ENCODE measurements around the gene PHACTR2.

GRCh38 chr6:143761074-143761473, 83.3 kb downstream of the PHACTR2 start:
- no peak for TF ChIP-seq EZH2 (optimal IDR thresholded peaks at IDR 0.05; ENCODE audit: low read depth, low read length)
- TF ChIP-seq CTCF (IDR thresholded peaks at IDR 0.05; ENCODE audit: low read length), result no peak
- TF ChIP-seq EZH2phosphoT487 (IDR thresholded peaks at IDR 0.05; ENCODE audit: low read length), result no peak

Measured in MM.1S (cell line).